Activated naive CD8-positive, alpha-beta T cell treated with anti-CD3 and anti-CD28 coated beads for 36 hours (primary cell): Measurements from ENCODE around the gene DIP2A. TPM values are rescaled to one million over a fixed set of nuclear protein-coding genes. Genes with fewer than 3 reads are reported as not detected.
"Not testable (repeated sequence)": the region's sequence is repeated elsewhere in the genome, so short reads cannot be mapped to it uniquely, and the experiment has no call there.

Experiments
- DNase-seq: peaks from one replicate; pipeline ENCODE4 v3.0.0; 2021
- H3K27ac Mint-ChIP-seq: one replicate; pipeline ENCODE4 v1.8.0; 2022; ENCODE audit warnings: mild to moderate bottlenecking, moderate library complexity, mixed read lengths
- H3K27me3 Mint-ChIP-seq: one replicate; pipeline ENCODE4 v1.8.0; 2022; ENCODE audit warnings: mild to moderate bottlenecking, mixed read lengths
- H3K36me3 Mint-ChIP-seq: one replicate; pipeline ENCODE4 v1.8.0; 2021; ENCODE audit warnings: mild to moderate bottlenecking, mixed read lengths
- H3K4me1 Mint-ChIP-seq: one replicate; pipeline ENCODE4 v1.8.0; 2021; ENCODE audit warnings: mixed read lengths
- H3K4me3 Mint-ChIP-seq: one replicate; pipeline ENCODE4 v1.8.0; 2022; ENCODE audit warnings: mild to moderate bottlenecking, moderate library complexity, mixed read lengths
- H3K9me3 Mint-ChIP-seq: one replicate; pipeline ENCODE4 v1.8.0; 2022; ENCODE audit warnings: mixed read lengths
- total RNA-seq, 2 experiments: library from RNA; stranded (reverse); gene quantifications; one replicate each; pipeline ENCODE4 v1.2.3, GENCODE V29; 2021

DIP2A gene
- total RNA-seq, 2 experiments from 2014 or later, result 19.0 to 21.2 TPM

DNA sequence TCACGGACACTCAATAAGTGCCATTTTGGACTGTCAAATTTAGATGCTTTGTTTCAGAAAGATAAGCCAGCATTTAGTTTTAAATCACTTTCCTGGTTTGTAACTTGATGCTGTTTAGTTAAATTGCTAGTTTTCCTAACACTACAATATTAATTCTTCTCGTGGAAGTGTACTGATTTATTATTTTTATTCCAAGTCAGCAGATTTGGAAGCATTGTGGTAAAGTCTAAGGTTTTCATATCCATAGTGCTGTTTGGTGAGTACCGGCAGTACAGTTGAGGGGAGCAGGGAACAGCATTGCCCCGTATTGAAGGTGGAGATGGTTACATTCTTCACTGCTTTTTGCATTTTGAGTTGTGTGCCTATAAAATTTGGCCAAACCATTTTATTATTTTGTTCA, 109.9 kb downstream of the DIP2A start:
- H3K4me1 Mint-ChIP-seq, result peaks cover 39% of the 10 kb centered on the region
- no peak for DNase-seq
- H3K36me3 Mint-ChIP-seq, result peaks cover 63% of the 10 kb centered on the region
- peaks cover 14% of the 10 kb centered on the region for H3K9me3 Mint-ChIP-seq
- H3K4me3 Mint-ChIP-seq, result no peak overlapping the region
- H3K27me3 Mint-ChIP-seq, result no peaks in the 10 kb centered on the region
- no peak overlapping the region for H3K27ac Mint-ChIP-seq

DNA sequence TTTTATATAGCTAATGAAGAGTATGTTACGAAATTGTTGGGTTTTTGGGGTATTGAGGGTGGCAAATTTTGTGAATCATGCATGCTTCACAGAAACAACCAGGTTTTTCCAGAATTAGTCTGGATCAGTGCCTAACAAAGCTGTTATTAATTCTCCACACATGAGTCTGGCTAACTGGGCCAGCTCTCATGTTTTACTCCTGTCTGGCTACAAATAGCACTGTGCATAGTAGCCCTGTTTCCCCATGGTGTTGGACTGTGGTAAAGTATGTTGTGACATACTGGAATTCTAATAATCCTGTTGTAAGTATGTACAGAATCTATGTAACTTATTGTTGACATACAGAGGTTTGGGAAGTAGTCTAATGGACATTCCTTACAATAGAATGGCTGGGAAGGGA, 110.4 kb downstream of the DIP2A start:
- H3K27ac Mint-ChIP-seq, result peak overlapping the region; percentile 48
- H3K36me3 Mint-ChIP-seq, result peaks cover 66% of the 10 kb centered on the region
- no peaks in the 10 kb centered on the region for H3K27me3 Mint-ChIP-seq
- H3K4me1 Mint-ChIP-seq, result peaks cover 39% of the 10 kb centered on the region
- DNase-seq, result no peak
- no peak overlapping the region for H3K4me3 Mint-ChIP-seq
- peaks cover 19% of the 10 kb centered on the region for H3K9me3 Mint-ChIP-seq

DNA sequence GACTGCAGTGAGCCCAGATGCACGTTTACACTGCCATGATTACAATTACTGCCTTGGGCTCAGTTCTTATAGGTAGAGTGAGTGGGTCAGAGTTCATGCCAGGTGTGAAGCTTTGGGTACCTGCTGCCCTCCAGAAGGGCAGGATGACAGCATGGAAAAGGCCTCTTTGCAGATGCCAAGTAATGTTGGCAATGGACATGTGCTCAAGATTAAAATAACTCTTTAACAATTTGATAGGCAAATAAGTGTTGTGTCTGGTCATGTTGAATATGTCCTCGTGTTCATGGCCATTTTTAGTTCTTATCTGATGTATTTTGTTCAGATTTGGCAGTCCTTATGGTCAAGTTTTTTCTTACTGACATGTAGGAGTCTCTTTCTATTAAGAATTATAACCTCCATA, 111.4 kb downstream of the DIP2A start:
- Mint-ChIP-seq H3K27ac (no peak overlapping the region), H3K4me1 (peaks cover 40% of the 10 kb centered on the region), H3K27me3 (no peaks in the 10 kb centered on the region), H3K4me3 (no peak overlapping the region), H3K36me3 (peaks cover 65% of the 10 kb centered on the region), H3K9me3 (peaks cover 21% of the 10 kb centered on the region)
- DNase-seq, result no peak

DNA sequence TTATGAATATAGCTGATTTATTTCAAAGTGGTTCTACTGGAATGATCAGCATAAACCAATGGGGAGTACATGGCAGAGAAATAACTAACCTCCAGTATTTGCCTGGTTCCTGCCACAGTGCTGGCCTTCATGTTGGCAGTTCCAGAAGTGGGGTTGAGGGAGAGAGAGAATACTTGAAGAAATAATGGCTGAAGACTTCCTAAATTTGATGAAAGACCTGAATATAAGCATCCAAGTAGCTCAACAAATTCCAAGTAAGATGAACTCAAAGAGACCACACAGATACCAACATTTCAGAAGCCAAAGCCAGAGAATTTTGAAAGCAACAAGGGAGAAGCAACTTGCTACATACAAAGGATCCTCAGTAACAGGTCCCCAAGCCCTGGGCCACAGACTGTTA, 111.9 kb downstream of the DIP2A start:
- Mint-ChIP-seq H3K27me3 (no peaks in the 10 kb centered on the region), H3K27ac (no peak overlapping the region), H3K4me3 (no peak overlapping the region), H3K4me1 (peaks cover 37% of the 10 kb centered on the region), H3K36me3 (peaks cover 61% of the 10 kb centered on the region), H3K9me3 (peaks cover 21% of the 10 kb centered on the region)
- no peak for DNase-seq

DNA sequence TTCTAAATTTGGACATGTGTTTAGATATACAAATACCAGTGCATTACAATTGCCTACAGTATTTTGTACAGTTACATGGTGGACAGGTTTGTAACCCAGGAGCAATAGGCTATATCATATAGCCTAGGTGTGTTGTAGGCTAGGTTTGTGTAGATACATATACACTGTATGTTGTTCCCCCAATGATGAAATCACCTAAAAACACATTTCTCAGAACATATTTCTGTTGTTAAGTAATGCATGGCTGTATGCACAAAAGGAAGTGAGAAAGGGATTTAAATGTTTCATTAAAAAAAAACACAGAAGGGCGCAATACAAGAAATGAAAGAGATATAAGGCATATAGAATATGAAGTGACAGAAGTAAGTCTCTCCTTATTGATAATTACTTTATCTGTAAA, 114.2 kb downstream of the DIP2A start:
- Mint-ChIP-seq H3K4me1 (peaks cover 27% of the 10 kb centered on the region), H3K36me3 (peaks cover 53% of the 10 kb centered on the region), H3K27ac (no peak overlapping the region), H3K9me3 (peaks cover 30% of the 10 kb centered on the region), H3K4me3 (no peak overlapping the region), H3K27me3 (no peaks in the 10 kb centered on the region)
- DNase-seq, result no peak

DNA sequence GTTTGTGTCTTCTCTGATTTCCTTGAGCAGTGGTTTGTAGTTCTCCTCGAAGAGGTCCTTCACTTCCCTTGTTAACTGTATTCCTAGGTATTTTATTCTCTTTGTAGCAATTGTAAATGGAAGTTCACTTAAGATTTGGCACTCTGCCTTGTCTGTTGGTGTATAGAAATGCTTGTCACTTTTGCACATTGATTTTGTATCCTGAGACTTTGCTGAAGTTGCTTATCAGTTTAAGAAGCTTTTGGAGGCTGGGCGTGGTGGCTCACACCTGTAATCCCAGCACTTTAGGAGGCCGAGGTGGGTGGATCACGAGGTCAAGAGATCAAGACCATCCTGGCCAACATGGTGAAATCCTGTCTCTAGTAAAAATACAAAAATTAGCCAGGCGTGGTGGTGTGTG, 119.1 kb downstream of the DIP2A start:
- H3K27me3 Mint-ChIP-seq, H3K4me3 Mint-ChIP-seq, DNase-seq, H3K27ac Mint-ChIP-seq: not testable (repeated sequence)
- H3K4me1 Mint-ChIP-seq, result peaks cover 14% of the 10 kb centered on the region
- peaks cover 47% of the 10 kb centered on the region for H3K9me3 Mint-ChIP-seq
- peaks cover 59% of the 10 kb centered on the region for H3K36me3 Mint-ChIP-seq

DNA sequence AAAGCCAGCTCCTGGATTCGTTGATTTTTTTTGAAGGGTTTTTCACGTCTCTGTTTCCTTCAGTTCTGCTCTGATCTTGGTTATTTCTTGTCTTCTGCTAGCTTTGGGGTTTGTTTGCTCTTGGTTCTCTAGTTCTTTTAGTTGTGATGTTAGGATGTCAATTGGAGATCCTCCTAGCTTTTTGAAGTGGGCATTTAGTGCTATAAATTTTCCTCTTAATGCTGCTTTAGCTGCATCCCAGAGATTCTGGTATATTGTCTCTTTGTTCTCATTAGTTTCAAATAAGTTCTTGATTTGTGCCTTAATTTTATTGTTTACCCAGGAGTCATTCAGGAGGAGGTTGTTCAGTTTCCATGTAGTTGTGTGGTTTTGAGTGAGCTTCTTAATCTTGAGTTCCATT, 120.7 kb downstream of the DIP2A start:
- not testable (repeated sequence) for H3K27ac Mint-ChIP-seq, H3K4me3 Mint-ChIP-seq, DNase-seq, H3K27me3 Mint-ChIP-seq
- Mint-ChIP-seq H3K36me3 (peaks cover 58% of the 10 kb centered on the region), H3K9me3 (peaks cover 43% of the 10 kb centered on the region), H3K4me1 (peaks cover 11% of the 10 kb centered on the region)

DNA sequence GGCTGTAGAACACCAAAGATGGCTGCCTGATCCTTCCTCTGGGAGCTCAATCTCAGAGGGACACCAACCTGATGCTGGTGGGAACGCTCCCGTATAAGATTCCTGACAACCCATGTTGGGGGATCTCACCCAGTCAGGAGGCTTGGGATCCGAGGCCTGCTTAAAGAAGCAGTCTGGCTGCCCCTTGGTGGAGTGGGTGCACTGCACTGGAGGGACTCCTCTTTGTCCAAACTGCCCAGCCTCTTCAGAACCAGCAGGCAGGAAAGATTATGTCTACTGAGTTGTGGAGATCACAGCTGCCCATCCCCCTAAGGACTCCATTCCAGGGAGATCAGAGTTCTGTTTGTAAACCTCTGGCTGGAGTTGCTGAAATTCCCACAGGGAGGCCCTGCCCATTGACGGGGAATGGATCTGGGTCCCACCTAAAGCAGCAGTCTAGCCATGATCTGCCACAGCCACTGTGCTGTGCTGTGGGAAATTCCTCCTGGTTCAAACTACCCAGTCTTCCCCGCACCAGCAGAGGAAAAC, 123.2 kb downstream of the DIP2A start:
- Mint-ChIP-seq H3K27ac (no peak overlapping the region), H3K27me3 (no peaks in the 10 kb centered on the region), H3K36me3 (peaks cover 60% of the 10 kb centered on the region), H3K4me1 (peaks cover 9% of the 10 kb centered on the region), H3K4me3 (no peak overlapping the region), H3K9me3 (peaks cover 50% of the 10 kb centered on the region)
- DNase-seq, result no peak

DNA sequence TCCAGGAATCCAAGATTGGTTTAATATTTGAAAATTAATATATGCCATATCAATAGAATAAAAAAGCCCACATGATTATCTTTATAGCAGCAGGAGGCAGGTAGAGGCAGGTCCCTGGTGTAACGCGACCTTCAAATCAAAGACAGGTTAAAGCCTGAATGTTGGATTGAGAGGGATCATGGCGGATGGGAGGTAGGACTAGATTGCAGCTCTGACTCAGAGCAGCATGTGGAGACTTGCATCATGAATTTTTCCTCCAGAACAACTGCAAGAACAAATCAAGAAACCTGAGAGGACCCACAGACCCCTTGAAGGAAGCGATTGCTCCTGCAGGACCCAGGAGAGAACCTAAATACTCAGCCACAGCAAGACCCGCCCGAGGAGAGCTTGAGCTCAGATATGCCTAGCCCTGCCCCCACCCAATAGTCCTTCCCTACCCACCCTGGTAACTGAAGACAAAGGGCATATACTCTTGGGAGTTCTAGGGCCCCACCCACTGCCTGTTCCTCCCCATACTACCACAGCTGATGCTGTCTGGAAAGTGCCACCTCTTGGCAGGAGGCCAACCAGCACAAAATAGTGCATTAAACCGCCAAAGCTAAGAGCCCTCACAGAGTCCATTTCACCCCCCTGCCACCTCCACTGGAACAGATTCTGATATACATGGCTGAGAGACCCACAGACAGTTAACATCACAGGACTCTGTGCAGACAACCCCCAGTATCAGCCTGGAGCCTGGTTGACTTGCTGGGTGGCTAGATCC, 126.7 kb downstream of the DIP2A start:
- Mint-ChIP-seq H3K36me3 (peaks cover 33% of the 10 kb centered on the region), H3K27me3 (no peaks in the 10 kb centered on the region), H3K27ac (no peak overlapping the region), H3K9me3 (peaks cover 41% of the 10 kb centered on the region), H3K4me1 (peaks cover 19% of the 10 kb centered on the region), H3K4me3 (no peak overlapping the region)
- no peak for DNase-seq

DNA sequence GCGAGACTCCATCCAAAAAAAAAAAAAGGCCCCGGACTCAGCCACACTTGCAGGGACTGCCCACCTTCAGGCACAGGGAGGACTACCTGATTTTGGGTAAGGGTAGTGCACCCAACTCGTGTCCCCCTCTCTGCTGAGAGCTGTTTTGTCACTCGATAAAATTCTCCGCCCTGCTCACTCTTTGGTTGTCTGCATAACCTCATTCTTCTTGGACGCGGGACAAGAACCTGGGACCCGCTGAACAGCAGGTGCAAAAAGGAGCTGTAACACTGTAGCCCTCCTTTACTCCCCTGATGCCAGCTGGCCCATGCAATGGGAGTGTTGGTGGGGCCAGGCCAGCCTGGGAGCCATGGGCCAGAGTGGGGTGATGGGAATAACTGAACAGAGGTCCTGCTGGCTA, 135.6 kb downstream of the DIP2A start:
- peaks cover 6% of the 10 kb centered on the region for H3K36me3 Mint-ChIP-seq
- H3K27me3 Mint-ChIP-seq, result no peaks in the 10 kb centered on the region
- no peak for DNase-seq
- H3K9me3 Mint-ChIP-seq, result peaks cover 19% of the 10 kb centered on the region
- no peak overlapping the region for H3K27ac Mint-ChIP-seq
- peaks cover 8% of the 10 kb centered on the region for H3K4me1 Mint-ChIP-seq
- no peak overlapping the region for H3K4me3 Mint-ChIP-seq

DNA sequence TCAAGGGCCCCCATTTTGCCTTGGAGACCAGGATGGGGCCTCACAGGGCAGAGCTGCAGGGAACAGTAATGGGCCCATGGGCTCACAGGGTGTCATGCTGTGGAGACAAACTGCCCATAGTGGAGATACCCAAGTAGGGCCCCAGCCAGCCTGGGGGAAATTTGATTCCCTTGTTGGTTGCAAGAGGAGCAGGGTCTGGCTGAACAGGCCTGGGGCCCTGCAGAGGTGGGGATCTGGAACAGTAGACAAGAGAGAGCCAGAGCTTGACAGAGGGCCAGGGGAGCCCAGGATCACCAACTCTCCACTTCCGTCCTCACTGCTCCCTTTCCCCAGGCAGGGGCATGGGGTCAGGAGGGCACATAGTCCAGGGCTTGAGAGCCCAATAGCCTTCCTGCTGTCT, 137.5 kb downstream of the DIP2A start:
- Mint-ChIP-seq H3K4me3 (no peak overlapping the region), H3K36me3 (peaks cover 5% of the 10 kb centered on the region), H3K27ac (no peak overlapping the region), H3K9me3 (peaks cover 11% of the 10 kb centered on the region), H3K27me3 (no peaks in the 10 kb centered on the region), H3K4me1 (peaks cover 19% of the 10 kb centered on the region)
- no peak for DNase-seq

DNA sequence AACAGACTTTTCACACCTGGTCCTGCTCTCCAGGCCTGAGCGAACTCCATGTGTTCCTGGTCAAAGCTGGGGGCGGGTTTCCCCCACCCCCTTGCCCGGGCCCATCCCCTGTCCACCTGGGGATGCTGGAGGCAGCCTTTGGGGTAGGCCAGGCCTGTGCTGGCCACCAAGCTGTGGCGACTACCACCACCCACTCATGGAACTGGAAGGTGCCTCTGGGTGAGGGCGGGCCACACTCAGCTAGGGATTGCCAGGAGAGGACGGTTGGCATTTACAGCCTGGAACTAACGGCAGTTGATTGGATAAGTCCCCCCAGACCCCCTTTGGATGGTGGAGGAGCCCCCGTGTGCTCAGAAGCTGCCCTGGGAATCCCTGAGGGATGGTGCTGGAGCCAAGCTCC, 138.3 kb downstream of the DIP2A start:
- no peak overlapping the region for H3K4me3 Mint-ChIP-seq
- peaks cover 5% of the 10 kb centered on the region for H3K36me3 Mint-ChIP-seq
- no peaks in the 10 kb centered on the region for H3K27me3 Mint-ChIP-seq
- peaks cover 25% of the 10 kb centered on the region for H3K4me1 Mint-ChIP-seq
- no peak overlapping the region for H3K27ac Mint-ChIP-seq
- no peak for DNase-seq
- H3K9me3 Mint-ChIP-seq, result peaks cover 8% of the 10 kb centered on the region

DNA sequence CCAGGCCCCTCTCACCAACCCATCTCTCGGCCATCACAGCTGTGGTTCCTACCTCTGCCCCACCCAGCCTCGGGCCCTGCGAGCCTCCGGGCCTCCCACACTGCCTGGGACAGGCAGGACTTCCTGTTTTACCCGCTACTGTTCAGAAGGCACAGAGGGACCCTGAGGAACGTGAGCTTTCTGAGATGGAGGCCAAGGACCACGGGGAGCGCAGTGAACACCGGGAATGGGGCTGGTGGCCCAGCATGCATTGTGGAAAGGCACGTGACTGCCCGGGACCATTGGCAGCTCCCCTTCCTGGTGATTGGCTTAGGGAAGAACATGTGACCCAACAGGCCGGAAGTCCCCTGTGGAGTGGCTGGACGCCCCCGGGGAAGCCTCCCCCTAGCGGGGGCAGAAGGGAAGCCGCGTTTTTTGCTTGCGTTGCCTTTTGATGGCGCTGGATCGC, 139.2 kb downstream of the DIP2A start:
- Mint-ChIP-seq H3K36me3 (peaks cover 4% of the 10 kb centered on the region), H3K9me3 (peaks cover 7% of the 10 kb centered on the region), H3K27me3 (no peaks in the 10 kb centered on the region), H3K27ac (no peak overlapping the region), H3K4me3 (no peak overlapping the region), H3K4me1 (peaks cover 33% of the 10 kb centered on the region)
- DNase-seq, result no peak

DNA sequence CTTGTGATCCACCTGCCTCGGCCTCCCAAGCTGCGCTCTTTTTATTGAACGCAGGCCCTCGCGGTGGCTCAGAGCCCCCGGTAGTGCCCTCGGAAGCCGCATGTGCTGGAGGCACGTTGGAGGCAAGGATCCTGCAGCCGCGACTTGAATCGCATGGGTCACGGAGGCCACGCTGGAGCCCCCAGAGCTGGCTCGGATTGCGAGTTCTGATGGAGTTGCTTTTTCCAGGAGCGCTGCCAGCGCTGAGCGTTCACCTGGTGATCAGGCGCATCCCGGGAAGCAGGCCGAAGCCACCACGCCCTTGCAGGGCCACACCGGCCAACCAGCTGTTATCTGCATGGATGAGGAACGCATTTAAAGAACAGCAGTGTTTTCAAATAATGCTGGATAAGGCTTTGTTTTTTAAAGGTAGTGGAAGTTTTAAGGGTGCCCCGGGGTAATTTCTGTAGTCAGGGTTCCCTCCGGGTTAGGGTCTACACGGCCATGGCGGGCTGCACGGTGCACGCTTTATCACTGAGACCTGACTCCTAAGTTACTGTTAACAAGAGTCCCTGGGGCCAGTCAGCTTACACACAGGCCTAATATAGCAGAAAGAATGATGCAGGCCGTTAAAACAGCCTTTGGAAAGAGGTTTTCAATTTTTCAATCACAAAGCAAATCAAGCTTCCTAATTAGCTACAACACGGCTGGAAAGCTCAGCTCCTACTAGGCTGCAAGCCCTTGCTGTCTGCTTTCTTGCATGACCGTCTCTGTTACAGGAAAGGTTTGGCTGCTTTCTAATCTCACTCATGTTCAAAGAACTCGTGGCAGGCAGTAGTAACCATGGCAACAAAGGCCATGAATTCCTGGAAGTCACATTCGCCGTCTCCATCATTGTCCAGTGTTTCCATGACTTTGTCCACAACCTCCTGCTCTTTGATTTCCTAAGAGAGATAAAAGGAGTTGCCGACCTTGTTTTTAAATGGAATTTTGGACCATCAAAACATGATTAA, 140.2 kb downstream of the DIP2A start:
- Mint-ChIP-seq H3K36me3 (peaks cover 3% of the 10 kb centered on the region), H3K4me3 (no peak overlapping the region), H3K4me1 (peaks cover 33% of the 10 kb centered on the region), H3K9me3 (peaks cover under 1% of the 10 kb centered on the region), H3K27me3 (no peaks in the 10 kb centered on the region), H3K27ac (peak overlapping the region; percentile 79)
- DNase-seq, result no peak

DNA sequence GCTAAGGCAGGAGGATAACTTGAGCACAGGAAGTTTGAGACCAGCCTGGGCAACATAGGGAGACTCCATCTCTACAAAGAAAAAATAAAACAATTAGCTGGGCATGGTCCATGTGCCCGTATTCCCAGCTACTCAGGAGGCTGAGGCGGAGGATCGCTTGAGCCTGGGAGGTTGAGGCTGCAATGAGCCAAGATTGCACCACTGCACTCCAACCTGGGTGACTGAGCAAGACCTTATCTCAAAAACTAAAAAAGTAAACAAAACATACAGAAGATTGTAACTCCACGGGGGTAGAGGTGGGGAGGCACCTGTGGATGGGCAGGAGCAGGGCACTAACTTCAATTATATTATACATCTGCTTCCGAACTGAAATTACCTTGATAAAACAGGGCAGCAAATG, 141.6 kb downstream of the DIP2A start:
- peak overlapping the region; percentile 79 for H3K27ac Mint-ChIP-seq
- DNase-seq, result no peak
- no peaks in the 10 kb centered on the region for H3K36me3 Mint-ChIP-seq
- H3K9me3 Mint-ChIP-seq, result no peaks in the 10 kb centered on the region
- H3K4me1 Mint-ChIP-seq, result peaks cover 42% of the 10 kb centered on the region
- no peak overlapping the region for H3K4me3 Mint-ChIP-seq
- H3K27me3 Mint-ChIP-seq, result no peaks in the 10 kb centered on the region
